HCT116 (cell line): ENCODE measurements around the gene B3GNT5. TPM values are rescaled to one million over a fixed set of nuclear protein-coding genes. Genes with fewer than 3 reads are reported as not detected.

Source experiments
- ATAC-seq: fragments of 200-7000 bp; cut with Tn5 transposase; 2 replicates; pipeline ENCODE4 v1.9.1; 2020; ENCODE audit warnings: mild to moderate bottlenecking, moderate library complexity
- BruUV-seq: library from RNA; stranded (reverse); fragments of 400-500 nt; replicated peaks from 2 replicates; lab custom pipeline; 2021; lab: Mats Ljungman, UMichigan
- CTCF ChIA-PET: fragments of 300-600 bp; sonication (Branson Sonifier 250); formaldehyde crosslinking; loops from one replicate; lab custom pipeline; 2021; ENCODE audit warnings: antibody characterized with exemption; lab: Charles Lee
- POLR2A ChIA-PET: fragments of 300-600, 350-600 bp; sonication (Branson Sonifier 250); formaldehyde crosslinking; loops from one replicate; lab custom pipeline; 2021; ENCODE audit warnings: antibody characterized with exemption; lab: Charles Lee
- RAD21 ChIA-PET, 2 experiments: fragments of 300-600 bp; sonication (Branson Sonifier 250); formaldehyde crosslinking; loops; one replicate each; lab custom pipeline; 2023; ENCODE audit warnings: low total read pairs in 2 of 2; ENCODE audit not compliant: uncharacterized antibody in 2 of 2, unreplicated experiment in 2 of 2, low non-redundant PET in 1 of 2; lab: Charles Lee
- DNase-seq: peaks from one replicate; pipeline ENCODE4 v3.0.0-alpha.2; 2010; ENCODE audit warnings: low read depth, low spot score
- H2AFZ ChIP-seq: fragments of 200-600 bp; shearing (Covaris generic), sonication (generic); 2 replicates; pipeline ENCODE4 v1.6.1; 2017; ENCODE audit warnings: low read depth, mixed run types, mixed read lengths, antibody characterized with exemption, low read length; ENCODE audit not compliant: poor library complexity, severe bottlenecking
- H3K27ac ChIP-seq: 2 replicates; pipeline ENCODE4 v1.5.1; 2012; ENCODE audit warnings: low read depth, low read length
- H3K27me3 ChIP-seq: fragments of 200-600 bp; sonication (generic); 2 replicates; pipeline ENCODE4 v1.6.1; 2016; ENCODE audit warnings: mixed run types, low read length, mixed read lengths; ENCODE audit not compliant: insufficient read depth
- H3K36me3 ChIP-seq, 2 experiments: fragments of 200-500 bp in 1 of 2; fragments of 200-600 bp in 1 of 2; sonication (Bioruptor generic) in 1 of 2; sonication (generic) in 1 of 2; 2 replicates each; pipeline versions ENCODE4 v1.5.1 to v1.6.1; 2014 to 2016; ENCODE audit warnings: low read length in 2 of 2, inconsistent platforms in 1 of 2, mixed read lengths in 1 of 2, mixed run types in 1 of 2; ENCODE audit not compliant: insufficient read depth in 2 of 2, control insufficient read depth in 1 of 2
- H3K4me1 ChIP-seq, 2 experiments: fragments of 200-600 bp in 1 of 2; sonication (generic) in 1 of 2; 2 replicates each; pipeline versions ENCODE4 v1.5.1 to v1.6.1; 2012 to 2017; ENCODE audit warnings: low read length in 2 of 2, inconsistent platforms in 1 of 2, mild to moderate bottlenecking in 1 of 2, mixed read lengths in 1 of 2, mixed run types in 1 of 2, moderate library complexity in 1 of 2; ENCODE audit not compliant: insufficient read depth in 2 of 2, control insufficient read depth in 1 of 2
- H3K4me2 ChIP-seq: fragments of 200-600 bp; sonication (generic); 2 replicates; pipeline ENCODE4 v1.6.1; 2017; ENCODE audit warnings: mixed run types, low read length, mixed read lengths
- H3K4me3 ChIP-seq, 2 experiments: fragments of 200-600 bp in 1 of 2; sonication (generic) in 1 of 2; replicated peaks in 1 of 2; 2 replicates each; pipeline ENCODE4 v1.5.1; 2011 to 2016; ENCODE audit warnings: low read length in 2 of 2, control low read depth in 1 of 2, low read depth in 1 of 2, mild to moderate bottlenecking in 1 of 2, mixed read lengths in 1 of 2, mixed run types in 1 of 2
- H3K79me2 ChIP-seq: fragments of 200-600 bp; sonication (generic); 2 replicates; pipeline ENCODE4 v1.6.1; 2017; ENCODE audit warnings: mild to moderate bottlenecking, mixed run types, low read length, moderate library complexity, mixed read lengths; ENCODE audit not compliant: insufficient read depth
- H3K9ac ChIP-seq: fragments of 200-600 bp; sonication (generic); 2 replicates; pipeline ENCODE4 v1.6.1; 2016; ENCODE audit warnings: low read length, mixed read lengths
- H3K9me2 ChIP-seq: fragments of 200-600 bp; sonication (generic), shearing (Covaris generic); 2 replicates; pipeline ENCODE4 v1.6.1; 2017; ENCODE audit warnings: mixed run types, mild to moderate bottlenecking, moderate library complexity; ENCODE audit not compliant: insufficient read depth
- H3K9me3 ChIP-seq, 2 experiments: fragments of 200-500 bp in 1 of 2; fragments of 200-600 bp in 1 of 2; sonication (Bioruptor generic) in 1 of 2; sonication (generic) in 1 of 2; 2 replicates each; pipeline ENCODE4 v1.6.1; 2014 to 2017; ENCODE audit warnings: low read length in 2 of 2, mixed read lengths in 2 of 2, inconsistent platforms in 1 of 2, low read depth in 1 of 2, mild to moderate bottlenecking in 1 of 2, mixed run types in 1 of 2, moderate library complexity in 1 of 2; ENCODE audit not compliant: control insufficient read depth in 1 of 2, insufficient read depth in 1 of 2
- H4K20me1 ChIP-seq: fragments of 200-600 bp; sonication (generic), shearing (Covaris generic); 2 replicates; pipeline ENCODE4 v1.6.1; 2017; ENCODE audit warnings: mixed run types, mild to moderate bottlenecking, moderate library complexity; ENCODE audit not compliant: insufficient read depth
- ATF3 ChIP-seq: IDR thresholded peaks from 2 replicates; pipeline ENCODE4 v1.6.1; 2012
- CBX3 ChIP-seq: IDR thresholded peaks from 2 replicates; pipeline ENCODE4 v1.6.1; 2012; ENCODE audit warnings: low read depth
- CEBPB ChIP-seq: IDR thresholded peaks from 2 replicates; pipeline ENCODE4 v1.6.1; 2012; ENCODE audit warnings: low read depth
- CTCF ChIP-seq, 3 experiments: fragments of 200-600 bp in 1 of 3; sonication (generic) in 1 of 3; IDR thresholded peaks in 2 of 3; conservative IDR thresholded peaks in 1 of 3; 2 replicates each; pipeline ENCODE4 v1.5.1; 2012 to 2017; ENCODE audit warnings: low read depth in 2 of 3, low read length in 2 of 3, antibody characterized with exemption in 1 of 3, borderline replicate concordance in 1 of 3, control low read depth in 1 of 3, mild to moderate bottlenecking in 1 of 3, mixed read lengths in 1 of 3, mixed run types in 1 of 3, moderate library complexity in 1 of 3; ENCODE audit not compliant: insufficient read depth in 1 of 3
- EGR1 ChIP-seq: IDR thresholded peaks from 2 replicates; pipeline ENCODE4 v1.6.1; 2012; ENCODE audit warnings: low read depth
- ELF1 ChIP-seq: IDR thresholded peaks from 2 replicates; pipeline ENCODE4 v1.6.1; 2012; ENCODE audit warnings: low read depth, borderline replicate concordance
- EZH2 ChIP-seq: fragments of 200-600 bp; sonication (generic); IDR thresholded peaks from 2 replicates; pipeline ENCODE4 v1.6.1; 2017; ENCODE audit warnings: antibody characterized with exemption, mixed run types
- FOSL1 ChIP-seq: IDR thresholded peaks from 2 replicates; pipeline ENCODE4 v1.6.1; 2012; ENCODE audit warnings: low read depth
- JUND ChIP-seq: IDR thresholded peaks from 2 replicates; pipeline ENCODE4 v1.6.1; 2012
- POLR2A ChIP-seq: IDR thresholded peaks from 2 replicates; pipeline ENCODE4 v1.7.0; 2011; ENCODE audit warnings: borderline replicate concordance; ENCODE audit not compliant: insufficient read depth, insufficient read length; ENCODE audit errors: extremely low read depth
- POLR2AphosphoS5 ChIP-seq: IDR thresholded peaks from 2 replicates; pipeline ENCODE4 v1.6.1; 2011; ENCODE audit warnings: mild to moderate bottlenecking, low read depth, low read length, moderate library complexity
- RAD21 ChIP-seq: IDR thresholded peaks from 2 replicates; pipeline ENCODE4 v1.6.1; 2012; ENCODE audit warnings: low read depth, mild to moderate bottlenecking
- REST ChIP-seq: IDR thresholded peaks from 2 replicates; pipeline ENCODE4 v1.6.1; 2012; ENCODE audit warnings: low read depth
- SIN3A ChIP-seq: IDR thresholded peaks from 2 replicates; pipeline ENCODE4 v1.6.1; 2012; ENCODE audit warnings: low read depth
- SP1 ChIP-seq: IDR thresholded peaks from 2 replicates; pipeline ENCODE4 v1.6.1; 2012; ENCODE audit warnings: low read depth
- SRF ChIP-seq: IDR thresholded peaks from 2 replicates; pipeline ENCODE4 v1.6.1; 2012; ENCODE audit warnings: low read depth
- YY1 ChIP-seq: IDR thresholded peaks from 2 replicates; pipeline ENCODE4 v1.6.1; 2011; ENCODE audit warnings: low read length, low read depth, moderate library complexity, mild to moderate bottlenecking; ENCODE audit not compliant: insufficient replicate concordance; ENCODE audit errors: extremely low read depth
- ZFX ChIP-seq: fragments of 450-650 bp; IDR thresholded peaks from 2 replicates; pipeline ENCODE4 v1.6.1; 2017
- intact Hi-C: fragments of 100-400 bp; cut with micrococcal nuclease; formaldehyde crosslinking; loops from 2 replicates; pipeline ENCODE4 v1.10.0; 2022
- total RNA-seq: library from RNA; stranded (reverse); gene quantifications from one replicate; pipeline ENCODE4 v1.2.1, GENCODE V29; 2021; ENCODE audit not compliant: unreplicated experiment
- TF ChIP-seq, protein P1 (sequence below): IDR thresholded peaks from 2 replicates; pipeline ENCODE4 v1.6.1; 2012
- TF ChIP-seq, protein P2 (sequence below): IDR thresholded peaks from 2 replicates; pipeline ENCODE4 v1.6.1; 2011; ENCODE audit warnings: mild to moderate bottlenecking, low read length, moderate library complexity; ENCODE audit not compliant: insufficient replicate concordance; ENCODE audit errors: extremely low read depth

The B3GNT5 gene
- total RNA-seq, 1 experiment from 2014 or later, result 25.3 TPM

GRCh38 chr3:183217548-183218332 lies 35.3 kb upstream of the B3GNT5 start:
- Histone ChIP-seq H4K20me1 (no peaks in the 10 kb centered on the region), H3K27ac (no peak overlapping the region), H3K4me2 (no peak overlapping the region), H2AFZ (no peak overlapping the region), H3K9me3 (no peaks in the 10 kb centered on the region), H3K9ac (no peak overlapping the region), H3K27me3 (no peaks in the 10 kb centered on the region), H3K79me2 (no peaks in the 10 kb centered on the region), H3K36me3 (no peaks in the 10 kb centered on the region), H3K4me1 (no peaks in the 10 kb centered on the region), H3K4me3 (no peak overlapping the region), H3K9me2 (no peaks in the 10 kb centered on the region)
- CTCF ChIA-PET, result no interaction called here
- BruUV-seq, result no TSS peak
- POLR2A ChIA-PET, result no interaction called here
- no peak for DNase-seq
- TF ChIP-seq CEBPB (no peak), RAD21 (no peak), CBX3 (no peak), YY1 (no peak), EZH2 (no peak), EGR1 (no peak), POLR2AphosphoS5 (no peak), FOSL1 (no peak), POLR2A (no peak), ZFX (no peak), REST (no peak), ELF1 (no peak), JUND (no peak), SIN3A (no peak), CTCF (IDR thresholded peaks at IDR 0.05 in 2 of 3, conservative IDR thresholded peaks at IDR 0.05 in 1 of 3; ENCODE audit: borderline replicate concordance in 1 of 3, insufficient read depth in 1 of 3, low read depth in 2 of 3, low read length in 2 of 3) (no peak), SRF (no peak), SP1 (no peak), ATF3 (no peak)
- TF ChIP-seq, protein P1, sequence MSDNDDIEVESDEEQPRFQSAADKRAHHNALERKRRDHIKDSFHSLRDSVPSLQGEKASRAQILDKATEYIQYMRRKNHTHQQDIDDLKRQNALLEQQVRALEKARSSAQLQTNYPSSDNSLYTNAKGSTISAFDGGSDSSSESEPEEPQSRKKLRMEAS, result no peak
- TF ChIP-seq, protein P2, sequence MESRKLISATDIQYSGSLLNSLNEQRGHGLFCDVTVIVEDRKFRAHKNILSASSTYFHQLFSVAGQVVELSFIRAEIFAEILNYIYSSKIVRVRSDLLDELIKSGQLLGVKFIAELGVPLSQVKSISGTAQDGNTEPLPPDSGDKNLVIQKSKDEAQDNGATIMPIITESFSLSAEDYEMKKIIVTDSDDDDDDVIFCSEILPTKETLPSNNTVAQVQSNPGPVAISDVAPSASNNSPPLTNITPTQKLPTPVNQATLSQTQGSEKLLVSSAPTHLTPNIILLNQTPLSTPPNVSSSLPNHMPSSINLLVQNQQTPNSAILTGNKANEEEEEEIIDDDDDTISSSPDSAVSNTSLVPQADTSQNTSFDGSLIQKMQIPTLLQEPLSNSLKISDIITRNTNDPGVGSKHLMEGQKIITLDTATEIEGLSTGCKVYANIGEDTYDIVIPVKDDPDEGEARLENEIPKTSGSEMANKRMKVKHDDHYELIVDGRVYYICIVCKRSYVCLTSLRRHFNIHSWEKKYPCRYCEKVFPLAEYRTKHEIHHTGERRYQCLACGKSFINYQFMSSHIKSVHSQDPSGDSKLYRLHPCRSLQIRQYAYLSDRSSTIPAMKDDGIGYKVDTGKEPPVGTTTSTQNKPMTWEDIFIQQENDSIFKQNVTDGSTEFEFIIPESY, result no peak
- intact Hi-C loops, result no loop called here
- RAD21 ChIA-PET, result no interaction called here
- ATAC-seq, result no peak
